Effector CD4-positive, alpha-beta T cell (primary cell): Measurements from ENCODE around the gene EIF4E3.

Source experiments
- DNase-seq: peaks from one replicate; pipeline ENCODE4 v3.0.0-alpha.2; 2020
- total RNA-seq: gene quantifications from one replicate; lab custom pipeline; 2026; lab: John Stamatoyannopoulos, UW

The EIF4E3 gene
- total RNA-seq = 49.5 reads per million, percentile 68 among the genes with 10 or more reads in this experiment

- DNase-seq = peak; percentile 21
Observed at GRCh38 chr3:71725271-71725991, at the start of gene EIF4E3. EIF4E3 (minus strand) TSS chr3:71725402; CDS start chr3:71725367, 35 bp downstream.

- DNase-seq = no peak
Observed at GRCh38 chr3:71771884-71772283, 46.7 kb upstream of the EIF4E3 start.

GRCh38 chr3:71771126-71771525, 45.9 kb upstream of the EIF4E3 start:
- no peak for DNase-seq

- DNase-seq = no peak
Observed at GRCh38 chr3:71763426-71763825, 38.2 kb upstream of the EIF4E3 start.

GRCh38 chr3:71760140-71760539, 34.9 kb upstream of the EIF4E3 start:
- no peak for DNase-seq

- no peak for DNase-seq
Observed at GRCh38 chr3:71759401-71759800, 34.2 kb upstream of the EIF4E3 start.

GRCh38 chr3:71758091-71758490, 32.9 kb upstream of the EIF4E3 start:
- DNase-seq = no peak

GRCh38 chr3:71754610-71755253, 29.5 kb upstream of the EIF4E3 start:
- DNase-seq = no peak

GRCh38 chr3:71753701-71754609, 28.8 kb upstream of the EIF4E3 start, which contains the start of gene GPR27:
GPR27 (plus strand) TSS chr3:71753855; CDS start chr3:71754050, 195 bp downstream.
- DNase-seq = no peak

GRCh38 chr3:71752831-71753700, 27.9 kb upstream of the EIF4E3 start:
- DNase-seq = no peak

GRCh38 chr3:71751602-71752001, 26.4 kb upstream of the EIF4E3 start:
- no peak for DNase-seq

GRCh38 chr3:71744738-71745137, 19.5 kb upstream of the EIF4E3 start:
- no peak for DNase-seq

- no peak for DNase-seq
Observed at GRCh38 chr3:71742621-71743020, 17.4 kb upstream of the EIF4E3 start.

GRCh38 chr3:71734881-71735280, 9.7 kb upstream of the EIF4E3 start:
- DNase-seq = no peak

- DNase-seq = no peak
Observed at GRCh38 chr3:71733319-71733718, 8.1 kb upstream of the EIF4E3 start.

- DNase-seq = no peak
Observed at GRCh38 chr3:71732637-71733036, 7.4 kb upstream of the EIF4E3 start.

- no peak for DNase-seq
Observed at GRCh38 chr3:71728632-71729342, 3.6 kb upstream of the EIF4E3 start.

GRCh38 chr3:71726146-71726545, 944 bp upstream of the EIF4E3 start:
- DNase-seq = peak; percentile 36

- no peak for DNase-seq
Observed at GRCh38 chr3:71724584-71725270, 475 bp downstream of the EIF4E3 start.

GRCh38 chr3:71724171-71724453, 1.1 kb downstream of the EIF4E3 start:
- DNase-seq = no peak
